H1 (cell line): ENCODE measurements around the gene EN2. TPM values are rescaled to one million over a fixed set of nuclear protein-coding genes. Genes with fewer than 3 reads are reported as not detected.

Experiments used
- ATF3 ChIP-seq: IDR thresholded peaks from 2 replicates; pipeline ENCODE4 v1.6.1; 2011; ENCODE audit warnings: low read depth, mild to moderate bottlenecking, low read length; ENCODE audit not compliant: insufficient read depth
- BRCA1 ChIP-seq: IDR thresholded peaks from 2 replicates; pipeline ENCODE4 v1.6.1; 2012; ENCODE audit warnings: low read depth, low read length, improper control_type of control experiment
- CREB1 ChIP-seq: IDR thresholded peaks from 2 replicates; pipeline ENCODE4 v1.6.1; 2012; ENCODE audit warnings: inconsistent platforms
- GTF2F1 ChIP-seq: IDR thresholded peaks from 2 replicates; pipeline ENCODE4 v1.6.1; 2012; ENCODE audit warnings: low read depth, low read length, improper control_type of control experiment, borderline replicate concordance
- HDAC2 ChIP-seq, 2 experiments: fragments of 300-600 bp in 1 of 2; sonication (generic) in 1 of 2; IDR thresholded peaks; 2 replicates each; pipeline ENCODE4 v1.6.1; 2011 to 2012; ENCODE audit warnings: low read depth in 2 of 2, low read length in 2 of 2, mild to moderate bottlenecking in 2 of 2, moderate library complexity in 2 of 2, borderline replicate concordance in 1 of 2, inconsistent platforms in 1 of 2
- HDAC6 ChIP-seq: IDR thresholded peaks from one replicate; pipeline ENCODE4 v1.7.1; 2012; ENCODE audit warnings: low read depth, mild to moderate bottlenecking, inconsistent platforms, low read length, moderate library complexity
- JUND ChIP-seq: IDR thresholded peaks from 2 replicates; pipeline ENCODE4 v1.6.1; 2011; ENCODE audit warnings: mild to moderate bottlenecking, improper control_type of control experiment, low read length
- KDM1A ChIP-seq: fragments of 200-600, 300-600 bp; sonication (generic); IDR thresholded peaks from 2 replicates; pipeline ENCODE4 v1.7.1; 2016; ENCODE audit warnings: mild to moderate bottlenecking, low read length, borderline replicate concordance
- NANOG ChIP-seq: IDR thresholded peaks from 2 replicates; pipeline ENCODE4 v1.6.1; 2011; ENCODE audit warnings: low read length, low read depth, mild to moderate bottlenecking, inconsistent platforms; ENCODE audit not compliant: insufficient read depth, poor library complexity, severe bottlenecking
- NRF1 ChIP-seq: IDR thresholded peaks from 2 replicates; pipeline ENCODE4 v1.6.1; 2011; ENCODE audit warnings: mild to moderate bottlenecking, low read depth, low read length, improper control_type of control experiment
- POLR2AphosphoS5 ChIP-seq: IDR thresholded peaks from 2 replicates; pipeline ENCODE4 v1.6.1; 2011; ENCODE audit warnings: low read depth, low read length
- RBBP5 ChIP-seq: IDR thresholded peaks from 2 replicates; pipeline ENCODE4 v1.7.1; 2012; ENCODE audit warnings: low read depth, mild to moderate bottlenecking, inconsistent platforms, low read length, moderate library complexity, borderline replicate concordance
- RFX5 ChIP-seq: IDR thresholded peaks from 2 replicates; pipeline ENCODE4 v1.6.1; 2011; ENCODE audit warnings: low read depth, low read length, improper control_type of control experiment, borderline replicate concordance
- RNF2 ChIP-seq: fragments of 200-900, 300-1000 bp; sonication (generic); IDR thresholded peaks from 2 replicates; pipeline ENCODE4 v1.7.1; 2016; ENCODE audit warnings: borderline replicate concordance, low read depth, mild to moderate bottlenecking, antibody characterized with exemption, low read length; ENCODE audit not compliant: poor library complexity, severe bottlenecking; ENCODE audit errors: missing control alignments
- RXRA ChIP-seq: IDR thresholded peaks from 2 replicates; pipeline ENCODE4 v1.6.1; 2011; ENCODE audit warnings: low read depth, mild to moderate bottlenecking, low read length, moderate library complexity; ENCODE audit not compliant: insufficient read depth
- SIN3A ChIP-seq, 2 experiments: IDR thresholded peaks in 1 of 2; conservative IDR thresholded peaks in 1 of 2; 2 replicates each; pipeline ENCODE4 v1.6.1; 2011 to 2012; ENCODE audit warnings: low read length in 2 of 2, improper control_type of control experiment in 1 of 2, low read depth in 1 of 2, mild to moderate bottlenecking in 1 of 2
- SP2 ChIP-seq: IDR thresholded peaks from 2 replicates; pipeline ENCODE4 v1.6.1; 2012; ENCODE audit warnings: mild to moderate bottlenecking, low read length, inconsistent platforms
- SP4 ChIP-seq: IDR thresholded peaks from 2 replicates; pipeline ENCODE4 v1.6.1; 2012; ENCODE audit warnings: low read length, inconsistent platforms
- SUZ12 ChIP-seq: fragments of 200-600 bp; sonication (generic); IDR thresholded peaks from 2 replicates; pipeline ENCODE4 v1.6.1; 2012; ENCODE audit warnings: mild to moderate bottlenecking, inconsistent platforms, low read length, moderate library complexity, mixed read lengths
- TAF1 ChIP-seq: IDR thresholded peaks from 2 replicates; pipeline ENCODE4 v1.6.1; 2011; ENCODE audit warnings: mild to moderate bottlenecking, low read depth, low read length
- TBP ChIP-seq: IDR thresholded peaks from 2 replicates; pipeline ENCODE4 v1.6.1; 2011; ENCODE audit warnings: low read depth, low read length, improper control_type of control experiment
- TEAD4 ChIP-seq: IDR thresholded peaks from 2 replicates; pipeline ENCODE4 v1.6.1; 2012; ENCODE audit warnings: low read depth, low read length, inconsistent platforms, mixed read lengths
- YY1 ChIP-seq: IDR thresholded peaks from 2 replicates; pipeline ENCODE4 v1.6.1; 2011; ENCODE audit warnings: low read depth, mild to moderate bottlenecking, low read length
- ZNF274 ChIP-seq: IDR thresholded peaks from 2 replicates; pipeline ENCODE4 v1.7.0; 2012; ENCODE audit warnings: low read length, borderline replicate concordance; ENCODE audit errors: extremely low read depth
- polyA plus RNA-seq, 7 experiments: library from polyadenylated mRNA; depleted of rRNA in 3 of 7; stranded (reverse) in 5 of 7; unstranded in 2 of 7; fragments of >200 nt in 5 of 7; fragments of 200-250 nt in 2 of 7; gene quantifications; 1 replicate in 5 of 7; 2 replicates in 1 of 7; 4 replicates in 1 of 7; pipeline versions ENCODE4 v1.2.1 to v1.2.3, GENCODE V29; 2011 to 2013; ENCODE audit warnings: missing spikeins in 2 of 7, mixed read lengths in 2 of 7
- total RNA-seq: library from RNA; stranded (reverse); fragmentation: NEBNext Ultra II Directional; extraction: Animal tissue kit (Norgen Biotek cat#: 25700); gene quantifications from 2 replicates; pipeline ENCODE4 v1.2.1, GENCODE V29; 2021

The EN2 gene
- total and polyA plus RNA-seq, 2 of the 8 experiments (the other 6 are each of a cell fraction or from before 2014, with no cell fraction given) = not detected

- peak; percentile 65 for TF ChIP-seq SUZ12
- TF ChIP-seq TAF1 = no peak
- TF ChIP-seq CREB1 = no peak
- TF ChIP-seq ATF3 = no peak
- no peak for TF ChIP-seq RFX5
- no peak for TF ChIP-seq SP4
- TF ChIP-seq GTF2F1 = no peak
- no peak for TF ChIP-seq POLR2AphosphoS5
- no peak for TF ChIP-seq HDAC6
- TF ChIP-seq TEAD4 = 0 out of 2 replicates have a peak, but pooled peaks have one; percentile 1
- TF ChIP-seq YY1 = peak; percentile 69
- no peak for TF ChIP-seq RXRA
- TF ChIP-seq NANOG = peak; percentile 61
- TF ChIP-seq TBP = no peak
- TF ChIP-seq RNF2 = peak; percentile 79
- no peak for TF ChIP-seq KDM1A
- no peak for TF ChIP-seq BRCA1
- no peak for TF ChIP-seq SP2
- TF ChIP-seq NRF1 = no peak
- no peak for TF ChIP-seq JUND
- TF ChIP-seq ZNF274 = no peak
- no peak for TF ChIP-seq SIN3A (conservative IDR thresholded peaks at IDR 0.05 in 1 of 2, IDR thresholded peaks at IDR 0.05 in 1 of 2; ENCODE audit: low read depth in 1 of 2, low read length in 2 of 2)
- TF ChIP-seq HDAC2 (IDR thresholded peaks at IDR 0.05; ENCODE audit: borderline replicate concordance in 1 of 2, low read depth in 2 of 2, low read length in 2 of 2) = peak in 1 of 2 experiments; percentile 38; a peak in 1 of 4 replicates
- TF ChIP-seq RBBP5 = peak; percentile 93
Observed at GRCh38 chr7:155509725-155510551, 52.0 kb downstream of the EN2 start (continued).
